GM23338 (cell line): ENCODE measurements around the gene TNPO3.

Experiments
- CREB1 ChIP-seq: fragments of 250-450 bp; sonication (Bioruptor Pico); IDR thresholded peaks from 2 replicates; pipeline ENCODE4 v1.5.0; 2020; ENCODE audit warnings: low read depth, mild to moderate bottlenecking, moderate library complexity
- EZH2 ChIP-seq: fragments of 200-600 bp; sonication (generic); IDR thresholded peaks from one replicate; pipeline ENCODE4 v1.8.0; 2017; ENCODE audit warnings: antibody characterized with exemption, mild to moderate bottlenecking, low read depth; ENCODE audit not compliant: unreplicated experiment
- EZH2phosphoT487 ChIP-seq: fragments of 200-600 bp; sonication (generic); IDR thresholded peaks from one replicate; pipeline ENCODE4 v1.8.1; 2018; ENCODE audit warnings: antibody characterized with exemption; ENCODE audit not compliant: unreplicated experiment
- JUNB ChIP-seq: IDR thresholded peaks from one replicate; pipeline ENCODE4 v1.6.1; 2016; ENCODE audit warnings: antibody characterized with exemption; ENCODE audit not compliant: unreplicated experiment
- POLR2AphosphoS5 ChIP-seq: IDR thresholded peaks from 2 replicates; pipeline ENCODE4 v1.6.1; 2016; ENCODE audit warnings: antibody characterized with exemption, low read depth
- TF ChIP-seq, protein P1 (sequence below), 2 experiments: fragments of 200-600 bp in 1 of 2; sonication (generic) in 1 of 2; conservative IDR thresholded peaks; 2 replicates each; pipeline versions ENCODE4 v1.5.1 to v1.6.1; 2016 to 2017; ENCODE audit warnings: antibody characterized with exemption in 2 of 2, low read depth in 2 of 2, mild to moderate bottlenecking in 2 of 2, moderate library complexity in 1 of 2
- TF ChIP-seq, protein P2 (sequence below): IDR thresholded peaks from 2 replicates; pipeline ENCODE4 v1.6.1; 2016; ENCODE audit warnings: antibody characterized with exemption
- TF ChIP-seq, protein P3 (sequence below): IDR thresholded peaks from one replicate; pipeline ENCODE4 v1.6.1; 2018; ENCODE audit warnings: antibody characterized with exemption; ENCODE audit not compliant: unreplicated experiment

DNA sequence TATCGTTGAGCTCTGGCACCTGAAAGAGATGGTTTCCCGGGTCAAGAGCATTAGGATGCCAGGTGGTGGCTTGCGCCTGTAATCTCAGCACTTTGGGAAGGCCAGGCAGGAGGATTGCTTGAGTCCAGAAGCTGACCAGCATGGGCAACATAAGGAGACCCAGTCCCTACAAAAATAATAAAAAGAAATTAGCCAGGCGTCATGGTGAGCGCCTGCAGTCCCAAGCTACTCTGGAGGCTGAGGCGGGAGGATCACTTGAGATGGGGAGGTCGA is 138.3 kb downstream of the TNPO3 start:
- TF ChIP-seq EZH2: no peak
- TF ChIP-seq, protein P1, sequence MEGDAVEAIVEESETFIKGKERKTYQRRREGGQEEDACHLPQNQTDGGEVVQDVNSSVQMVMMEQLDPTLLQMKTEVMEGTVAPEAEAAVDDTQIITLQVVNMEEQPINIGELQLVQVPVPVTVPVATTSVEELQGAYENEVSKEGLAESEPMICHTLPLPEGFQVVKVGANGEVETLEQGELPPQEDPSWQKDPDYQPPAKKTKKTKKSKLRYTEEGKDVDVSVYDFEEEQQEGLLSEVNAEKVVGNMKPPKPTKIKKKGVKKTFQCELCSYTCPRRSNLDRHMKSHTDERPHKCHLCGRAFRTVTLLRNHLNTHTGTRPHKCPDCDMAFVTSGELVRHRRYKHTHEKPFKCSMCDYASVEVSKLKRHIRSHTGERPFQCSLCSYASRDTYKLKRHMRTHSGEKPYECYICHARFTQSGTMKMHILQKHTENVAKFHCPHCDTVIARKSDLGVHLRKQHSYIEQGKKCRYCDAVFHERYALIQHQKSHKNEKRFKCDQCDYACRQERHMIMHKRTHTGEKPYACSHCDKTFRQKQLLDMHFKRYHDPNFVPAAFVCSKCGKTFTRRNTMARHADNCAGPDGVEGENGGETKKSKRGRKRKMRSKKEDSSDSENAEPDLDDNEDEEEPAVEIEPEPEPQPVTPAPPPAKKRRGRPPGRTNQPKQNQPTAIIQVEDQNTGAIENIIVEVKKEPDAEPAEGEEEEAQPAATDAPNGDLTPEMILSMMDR (conservative IDR thresholded peaks at IDR 0.05; ENCODE audit: low read depth in 2 of 2): no peak
- TF ChIP-seq, protein P2, sequence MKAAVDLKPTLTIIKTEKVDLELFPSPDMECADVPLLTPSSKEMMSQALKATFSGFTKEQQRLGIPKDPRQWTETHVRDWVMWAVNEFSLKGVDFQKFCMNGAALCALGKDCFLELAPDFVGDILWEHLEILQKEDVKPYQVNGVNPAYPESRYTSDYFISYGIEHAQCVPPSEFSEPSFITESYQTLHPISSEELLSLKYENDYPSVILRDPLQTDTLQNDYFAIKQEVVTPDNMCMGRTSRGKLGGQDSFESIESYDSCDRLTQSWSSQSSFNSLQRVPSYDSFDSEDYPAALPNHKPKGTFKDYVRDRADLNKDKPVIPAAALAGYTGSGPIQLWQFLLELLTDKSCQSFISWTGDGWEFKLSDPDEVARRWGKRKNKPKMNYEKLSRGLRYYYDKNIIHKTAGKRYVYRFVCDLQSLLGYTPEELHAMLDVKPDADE: no peak
- TF ChIP-seq, protein P3, sequence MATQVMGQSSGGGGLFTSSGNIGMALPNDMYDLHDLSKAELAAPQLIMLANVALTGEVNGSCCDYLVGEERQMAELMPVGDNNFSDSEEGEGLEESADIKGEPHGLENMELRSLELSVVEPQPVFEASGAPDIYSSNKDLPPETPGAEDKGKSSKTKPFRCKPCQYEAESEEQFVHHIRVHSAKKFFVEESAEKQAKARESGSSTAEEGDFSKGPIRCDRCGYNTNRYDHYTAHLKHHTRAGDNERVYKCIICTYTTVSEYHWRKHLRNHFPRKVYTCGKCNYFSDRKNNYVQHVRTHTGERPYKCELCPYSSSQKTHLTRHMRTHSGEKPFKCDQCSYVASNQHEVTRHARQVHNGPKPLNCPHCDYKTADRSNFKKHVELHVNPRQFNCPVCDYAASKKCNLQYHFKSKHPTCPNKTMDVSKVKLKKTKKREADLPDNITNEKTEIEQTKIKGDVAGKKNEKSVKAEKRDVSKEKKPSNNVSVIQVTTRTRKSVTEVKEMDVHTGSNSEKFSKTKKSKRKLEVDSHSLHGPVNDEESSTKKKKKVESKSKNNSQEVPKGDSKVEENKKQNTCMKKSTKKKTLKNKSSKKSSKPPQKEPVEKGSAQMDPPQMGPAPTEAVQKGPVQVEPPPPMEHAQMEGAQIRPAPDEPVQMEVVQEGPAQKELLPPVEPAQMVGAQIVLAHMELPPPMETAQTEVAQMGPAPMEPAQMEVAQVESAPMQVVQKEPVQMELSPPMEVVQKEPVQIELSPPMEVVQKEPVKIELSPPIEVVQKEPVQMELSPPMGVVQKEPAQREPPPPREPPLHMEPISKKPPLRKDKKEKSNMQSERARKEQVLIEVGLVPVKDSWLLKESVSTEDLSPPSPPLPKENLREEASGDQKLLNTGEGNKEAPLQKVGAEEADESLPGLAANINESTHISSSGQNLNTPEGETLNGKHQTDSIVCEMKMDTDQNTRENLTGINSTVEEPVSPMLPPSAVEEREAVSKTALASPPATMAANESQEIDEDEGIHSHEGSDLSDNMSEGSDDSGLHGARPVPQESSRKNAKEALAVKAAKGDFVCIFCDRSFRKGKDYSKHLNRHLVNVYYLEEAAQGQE: no peak
- TF ChIP-seq EZH2phosphoT487: no peak
- no peak for TF ChIP-seq JUNB
- no peak for TF ChIP-seq POLR2AphosphoS5
- TF ChIP-seq CREB1 (CRISPR knock-in tag): no peak
